ENCODE data around the gene GPR161.
"Not testable (repeated sequence)": the region's sequence is repeated elsewhere in the genome, so short reads cannot be mapped to it uniquely, and the experiment has no call there.

The GPR161 gene, protein sequence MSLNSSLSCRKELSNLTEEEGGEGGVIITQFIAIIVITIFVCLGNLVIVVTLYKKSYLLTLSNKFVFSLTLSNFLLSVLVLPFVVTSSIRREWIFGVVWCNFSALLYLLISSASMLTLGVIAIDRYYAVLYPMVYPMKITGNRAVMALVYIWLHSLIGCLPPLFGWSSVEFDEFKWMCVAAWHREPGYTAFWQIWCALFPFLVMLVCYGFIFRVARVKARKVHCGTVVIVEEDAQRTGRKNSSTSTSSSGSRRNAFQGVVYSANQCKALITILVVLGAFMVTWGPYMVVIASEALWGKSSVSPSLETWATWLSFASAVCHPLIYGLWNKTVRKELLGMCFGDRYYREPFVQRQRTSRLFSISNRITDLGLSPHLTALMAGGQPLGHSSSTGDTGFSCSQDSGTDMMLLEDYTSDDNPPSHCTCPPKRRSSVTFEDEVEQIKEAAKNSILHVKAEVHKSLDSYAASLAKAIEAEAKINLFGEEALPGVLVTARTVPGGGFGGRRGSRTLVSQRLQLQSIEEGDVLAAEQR

DNA sequence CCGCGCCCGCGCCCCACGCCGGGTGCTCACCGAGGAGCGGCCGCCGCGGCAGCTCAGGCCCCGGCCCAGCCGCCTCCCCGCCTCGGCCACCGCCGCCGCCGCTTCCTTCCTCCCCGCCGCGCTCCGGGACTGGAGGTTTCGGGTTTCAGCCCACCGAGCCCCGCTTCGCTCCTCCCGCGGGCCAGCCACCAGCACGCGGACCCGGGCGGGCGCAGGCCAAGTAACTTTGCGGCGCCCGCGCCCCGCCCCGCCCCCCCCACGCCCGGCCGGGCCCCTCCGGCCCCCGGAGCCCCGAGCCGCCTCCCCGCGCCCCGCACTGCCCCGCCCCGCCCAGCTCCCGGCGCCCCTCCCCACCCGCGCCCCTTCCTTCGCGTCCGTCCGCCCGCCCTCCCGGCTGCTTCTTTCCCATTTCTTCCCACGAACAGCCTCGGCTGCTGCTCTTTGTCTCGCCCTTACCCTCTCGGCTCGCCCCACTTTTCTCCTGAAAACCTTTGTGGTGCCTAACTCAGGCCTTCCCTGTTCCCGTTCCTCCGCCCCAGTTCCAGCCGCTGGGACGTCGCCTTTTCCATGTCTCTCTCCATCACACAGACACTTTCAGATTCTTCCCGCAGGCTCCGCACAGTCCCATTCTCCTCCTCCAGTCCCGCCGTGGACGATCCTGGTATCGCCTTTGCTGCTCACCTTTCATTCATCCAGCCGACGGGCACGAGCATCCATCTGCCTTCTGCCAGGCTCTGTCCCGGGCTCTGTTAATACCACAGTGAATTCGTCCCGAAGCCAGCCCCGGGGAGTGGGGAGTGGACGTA lies at the start of gene GPR161:
GPR161 (minus strand) TSS at position 222 of the 806 bp plus-strand sequence. CDS start 32,080 bp downstream, outside the sequence.
- no peak for DNase-seq (ENCODE audit: extremely low read depth in 1 of 2, low read depth in 1 of 2)

DNA sequence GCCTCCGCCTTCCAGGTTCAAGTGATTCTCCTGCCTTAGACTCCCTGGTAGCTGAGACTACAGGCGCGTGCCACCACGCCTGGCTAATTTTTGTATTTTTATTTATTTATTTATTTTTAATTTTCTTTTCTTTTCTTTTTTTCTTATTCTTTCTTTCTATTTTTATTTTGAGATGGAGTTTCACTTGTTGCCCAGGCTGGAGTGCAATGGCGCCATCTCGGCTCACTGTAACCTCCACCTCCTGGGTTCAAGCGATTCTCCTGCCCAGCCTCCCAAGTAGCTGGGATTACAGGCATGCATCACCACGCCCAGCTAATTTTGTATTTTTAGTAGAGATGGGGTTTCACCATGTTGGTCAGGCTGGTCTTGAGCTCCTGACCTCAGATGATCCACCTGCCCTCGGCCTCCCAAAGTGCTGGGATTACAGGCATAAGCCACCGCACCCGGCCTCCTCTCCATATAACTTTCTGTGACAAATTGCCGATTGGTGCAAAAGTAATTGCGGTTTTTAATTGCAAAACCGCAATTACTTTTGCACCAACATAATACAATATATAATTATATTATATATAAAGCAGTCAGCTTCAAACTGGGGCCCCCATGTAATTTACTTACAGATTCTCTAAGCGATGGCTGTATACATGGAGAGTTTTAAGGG lies 44.5 kb upstream of the GPR161 start:
- not testable (repeated sequence) for DNase-seq (ENCODE audit: extremely low read depth in 1 of 2, low read depth in 1 of 2)

DNA sequence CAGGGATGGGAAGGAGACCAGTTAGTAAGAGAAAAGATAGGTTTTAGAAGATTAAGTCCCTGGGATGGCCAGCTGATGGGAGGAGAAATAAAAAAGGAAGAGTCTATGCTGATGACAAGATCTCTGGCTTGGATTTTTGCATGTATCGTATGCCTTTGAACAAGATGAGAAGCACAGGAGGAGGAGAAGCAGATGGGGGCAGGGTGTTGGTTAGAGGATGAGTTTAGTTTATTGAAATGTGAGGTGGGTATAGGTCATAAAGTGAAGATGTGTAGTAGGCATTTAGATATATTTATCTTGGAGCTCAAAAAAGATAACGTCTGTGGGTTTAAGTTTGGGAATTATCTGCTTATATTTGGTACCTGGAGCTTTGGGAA lies 43.4 kb upstream of the GPR161 start:
- DNase-seq (ENCODE audit: extremely low read depth in 1 of 2, low read depth in 1 of 2), result no peak

DNA sequence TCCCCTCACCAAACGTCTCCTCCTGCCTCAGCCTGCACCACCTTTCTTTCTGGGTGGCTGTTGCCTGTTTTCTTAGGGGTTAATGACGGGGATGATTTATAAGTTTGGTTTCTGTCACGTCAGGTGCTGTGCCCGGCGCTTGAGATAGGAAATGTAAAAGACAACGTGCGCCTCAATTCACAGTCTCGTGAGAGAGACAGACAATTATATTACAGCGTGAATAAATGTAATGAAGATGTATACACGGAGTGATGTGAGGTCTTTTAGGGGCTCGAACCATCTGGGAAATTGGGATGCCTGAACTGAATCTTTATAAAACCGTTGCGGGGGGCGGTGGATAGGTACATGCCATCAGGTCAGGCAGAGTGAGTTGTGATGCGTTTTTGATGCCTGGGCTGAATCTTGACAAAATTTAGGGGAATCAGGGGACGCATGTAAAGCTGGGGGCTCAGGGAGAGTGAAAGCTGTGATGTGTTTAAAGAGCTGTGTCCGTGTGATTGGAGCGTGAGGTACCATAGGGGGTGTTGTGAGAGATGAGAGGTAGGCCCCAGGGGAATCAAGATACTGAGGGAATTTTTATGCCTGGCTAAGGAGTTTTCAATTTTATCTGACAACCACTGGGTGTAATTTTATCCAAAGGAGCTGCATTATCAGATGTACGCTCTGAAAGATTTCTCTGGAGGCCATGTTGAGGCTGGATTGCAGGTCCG lies 42.9 kb upstream of the GPR161 start:
- no peak for DNase-seq (ENCODE audit: extremely low read depth in 1 of 2, low read depth in 1 of 2)

DNA sequence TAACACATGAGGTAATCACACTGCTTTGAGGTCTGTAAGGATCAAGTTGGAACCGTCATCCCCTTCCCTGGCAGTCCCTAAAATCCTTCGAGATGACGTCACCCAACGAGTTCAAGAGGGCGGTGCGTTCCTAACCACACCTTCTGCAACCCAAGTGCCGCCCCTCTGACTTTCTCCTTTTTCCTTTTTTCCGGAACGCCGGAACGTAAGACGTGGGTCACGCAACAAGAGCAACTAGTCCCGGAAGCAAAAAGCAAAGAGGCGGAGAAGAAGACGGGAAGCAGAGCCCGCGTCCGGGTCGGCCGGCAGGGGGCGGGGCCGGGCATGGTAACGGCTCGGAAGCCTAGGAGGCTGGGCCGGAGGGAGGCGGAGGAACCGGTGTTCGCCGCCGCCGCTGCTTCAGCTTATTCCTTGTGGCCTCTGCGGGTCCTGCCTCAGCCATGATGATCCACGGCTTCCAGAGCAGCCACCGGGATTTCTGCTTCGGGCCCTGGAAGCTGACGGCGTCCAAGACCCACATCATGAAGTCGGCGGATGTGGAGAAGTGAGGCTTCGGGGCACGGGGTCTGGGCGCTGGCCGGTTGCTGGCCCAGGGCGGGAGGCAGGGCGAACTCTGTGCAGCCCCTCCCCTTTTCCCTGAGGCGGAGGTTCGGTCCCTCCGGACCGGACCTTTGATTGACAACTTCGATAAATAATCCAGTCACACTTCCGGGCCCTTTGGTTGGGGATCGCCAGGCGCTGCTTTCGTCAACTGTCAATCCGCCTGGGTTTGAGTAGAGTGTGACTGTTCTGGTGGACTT lies 42.1 kb upstream of the GPR161 start, which contains the start of gene TIPRL:
TIPRL (plus strand) TSS at position 325 of the 800 bp plus-strand sequence; CDS start at position 441, 116 bp downstream.
- peak; percentile 90 to 94 for DNase-seq (ENCODE audit: extremely low read depth in 1 of 2, low read depth in 1 of 2)

DNA sequence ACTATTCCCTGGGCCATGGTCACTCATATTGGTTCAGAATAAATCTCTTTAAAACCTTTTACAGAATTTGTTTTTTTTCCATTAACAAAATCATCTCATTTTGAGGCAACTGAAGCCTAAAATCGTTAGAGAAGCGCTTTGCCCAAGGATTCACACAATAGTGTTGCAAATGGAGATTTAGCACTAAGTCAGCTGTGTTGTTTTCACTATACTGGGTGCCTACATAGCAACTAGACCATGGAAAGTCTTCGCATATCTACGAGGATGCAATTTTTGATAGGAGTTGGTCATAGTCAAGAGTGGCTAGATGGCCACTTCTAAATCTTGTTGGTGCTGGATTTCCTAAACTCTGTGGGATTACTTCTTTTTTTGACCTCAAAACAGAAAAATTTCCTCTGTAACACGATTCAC lies 41.5 kb upstream of the GPR161 start:
- no peak for DNase-seq (ENCODE audit: extremely low read depth in 1 of 2, low read depth in 1 of 2)

DNA sequence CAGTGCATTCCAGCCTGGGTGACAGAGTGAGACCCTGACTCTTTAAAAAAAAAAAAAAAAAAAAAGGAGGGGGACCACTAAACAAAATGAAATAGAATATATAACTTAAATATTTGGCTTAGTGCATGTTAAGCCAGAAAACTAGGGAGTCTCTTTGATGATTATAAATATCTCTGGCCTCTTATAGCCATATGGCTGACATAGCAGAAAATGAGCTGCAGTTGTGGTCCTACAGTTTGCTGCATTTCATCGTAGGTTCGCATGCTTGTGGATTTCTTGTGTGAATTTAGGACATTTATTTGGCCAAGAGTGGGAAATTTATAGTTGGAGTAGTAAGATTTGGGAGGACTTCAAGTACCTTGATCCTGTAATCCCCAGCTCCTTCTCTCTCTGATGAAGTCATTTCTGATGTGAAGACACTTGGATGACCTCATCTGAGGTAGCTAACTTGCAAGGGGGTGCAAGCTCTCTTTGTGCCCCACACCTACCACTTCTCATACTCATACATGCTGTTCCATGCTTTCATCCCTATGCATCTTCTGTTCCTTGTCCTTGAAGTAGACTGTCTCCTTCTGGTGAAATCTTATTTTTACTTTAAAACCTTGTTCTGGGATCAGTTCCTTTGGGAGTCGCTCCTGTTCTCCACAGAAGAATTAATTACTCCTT lies 35.7 kb upstream of the GPR161 start:
- DNase-seq (ENCODE audit: extremely low read depth in 1 of 2, low read depth in 1 of 2), result no peak

DNA sequence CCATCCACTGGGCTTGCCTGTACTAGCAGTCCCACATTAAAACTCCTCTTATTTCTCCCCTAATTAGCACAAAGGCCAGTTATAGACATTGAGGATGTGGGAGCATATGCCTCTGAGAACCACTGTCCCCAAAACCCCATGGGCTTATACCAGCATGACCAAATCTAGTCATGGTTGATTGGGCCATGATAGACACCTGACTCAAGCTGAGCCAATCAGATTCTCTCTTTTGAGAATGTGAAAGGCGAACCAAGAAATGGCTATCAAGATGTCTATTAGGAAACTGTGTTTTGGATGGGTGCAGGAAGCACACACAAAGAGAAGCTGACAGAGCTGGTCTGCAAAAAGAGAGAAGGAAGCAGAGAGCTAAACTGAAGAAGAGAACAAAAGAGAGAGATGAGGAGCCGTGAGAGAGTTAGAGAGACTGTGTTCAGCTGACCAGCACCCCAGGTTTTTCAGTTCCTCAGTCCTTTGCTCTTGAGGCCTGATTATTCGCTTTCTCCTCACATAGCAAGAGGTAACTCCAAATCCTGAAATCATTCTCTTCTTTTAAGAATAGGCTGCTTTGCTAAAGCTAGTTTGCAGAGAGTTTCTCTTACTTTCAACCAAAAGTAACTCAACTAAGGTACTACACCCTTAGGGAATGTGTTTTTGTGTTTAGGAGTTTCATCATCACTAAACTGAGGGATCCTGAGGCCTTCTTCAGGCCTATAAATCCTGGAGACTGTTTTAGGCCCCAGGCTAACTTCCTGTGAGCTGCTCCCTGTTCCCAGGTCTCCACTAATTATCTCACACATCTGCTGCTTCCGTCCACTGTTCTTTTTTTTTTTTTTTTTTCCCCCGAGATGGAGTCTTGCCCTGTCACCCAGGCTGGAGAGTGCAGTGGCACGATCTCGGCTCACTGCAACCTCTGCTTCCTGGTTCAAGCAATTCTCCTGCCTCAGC lies 34.1 kb upstream of the GPR161 start:
- no peak for DNase-seq (ENCODE audit: extremely low read depth in 1 of 2, low read depth in 1 of 2)

DNA sequence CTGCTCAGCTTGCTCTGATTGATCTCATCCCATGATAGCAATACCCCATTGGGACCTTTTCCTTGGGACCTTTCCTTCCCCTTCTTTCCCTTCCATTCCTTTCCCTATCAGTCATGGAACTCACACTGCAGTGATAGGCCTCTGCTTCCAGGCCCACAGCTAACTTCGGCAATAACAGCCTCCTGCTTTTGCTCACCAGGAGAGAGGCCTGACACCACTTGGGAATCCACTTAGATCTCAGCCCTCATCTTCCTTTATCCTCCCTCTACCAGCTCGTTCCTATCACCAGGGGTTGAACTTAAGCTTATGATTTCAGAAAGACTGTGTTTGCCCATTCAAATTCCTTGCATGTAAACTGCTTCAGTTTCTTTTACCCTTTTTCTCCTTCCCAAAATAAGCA lies 31.1 kb upstream of the GPR161 start:
- DNase-seq (ENCODE audit: extremely low read depth in 1 of 2, low read depth in 1 of 2), result no peak

DNA sequence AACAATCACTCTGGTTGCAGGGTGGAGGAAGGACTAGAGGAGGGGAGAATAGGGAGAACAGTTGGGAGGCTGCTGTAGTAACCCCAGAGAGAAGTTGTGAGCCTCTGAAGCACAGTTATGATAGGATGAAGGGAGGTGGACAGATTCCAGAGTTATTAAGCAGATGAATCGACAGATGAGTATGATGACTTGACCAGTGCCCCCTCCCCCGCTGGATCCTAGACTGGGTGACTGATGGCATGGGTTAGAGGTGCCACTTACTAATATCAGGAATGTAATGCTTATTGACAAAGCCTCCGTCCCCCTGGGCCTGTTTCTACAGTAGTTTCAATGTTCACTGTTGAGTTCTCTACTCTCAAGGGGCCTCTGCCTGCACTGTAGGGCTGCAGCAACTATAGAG lies 28.0 kb upstream of the GPR161 start:
- no peak for DNase-seq (ENCODE audit: extremely low read depth in 1 of 2, low read depth in 1 of 2)

DNA sequence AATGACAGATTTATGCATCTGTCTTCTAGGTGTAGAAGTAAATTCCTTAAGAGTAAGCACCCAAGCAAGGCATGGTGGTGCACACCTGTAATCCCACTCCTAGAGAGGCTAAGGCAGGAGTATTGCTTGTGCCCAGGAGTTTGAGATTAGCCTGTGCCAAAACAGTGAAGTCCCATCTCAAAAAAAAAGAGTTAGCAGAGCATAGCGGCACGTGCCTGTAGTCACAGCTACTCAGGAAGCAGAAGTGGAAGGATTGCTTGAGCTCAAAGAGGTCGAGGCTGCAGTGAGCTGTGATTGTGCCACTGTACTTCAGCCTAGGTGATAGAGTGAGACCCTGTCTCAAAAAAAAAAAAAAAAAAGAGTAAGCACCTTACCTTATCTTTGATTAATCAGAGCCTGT lies 26.9 kb upstream of the GPR161 start:
- DNase-seq (ENCODE audit: extremely low read depth in 1 of 2, low read depth in 1 of 2), result no peak

DNA sequence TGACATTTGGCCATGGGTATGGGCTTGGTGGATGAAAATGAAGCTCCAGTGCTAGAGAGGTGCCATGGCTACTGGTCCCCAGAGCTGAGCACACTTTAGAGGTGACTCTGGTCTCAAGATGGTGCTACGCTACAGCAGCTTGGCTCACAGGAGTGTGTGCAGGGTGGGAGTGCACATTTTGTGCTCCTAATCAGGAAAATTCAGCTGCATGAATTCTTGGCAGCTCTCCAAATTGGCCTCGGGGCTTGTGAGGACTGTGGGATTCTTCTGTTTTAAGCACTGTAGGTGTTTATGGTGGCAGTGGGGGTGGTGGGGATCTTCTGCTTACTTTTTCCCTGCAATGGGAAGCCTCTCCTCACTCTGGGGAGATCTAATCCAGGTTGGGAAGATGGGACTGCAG lies 24.7 kb upstream of the GPR161 start:
- no peak for DNase-seq (ENCODE audit: extremely low read depth in 1 of 2, low read depth in 1 of 2)

DNA sequence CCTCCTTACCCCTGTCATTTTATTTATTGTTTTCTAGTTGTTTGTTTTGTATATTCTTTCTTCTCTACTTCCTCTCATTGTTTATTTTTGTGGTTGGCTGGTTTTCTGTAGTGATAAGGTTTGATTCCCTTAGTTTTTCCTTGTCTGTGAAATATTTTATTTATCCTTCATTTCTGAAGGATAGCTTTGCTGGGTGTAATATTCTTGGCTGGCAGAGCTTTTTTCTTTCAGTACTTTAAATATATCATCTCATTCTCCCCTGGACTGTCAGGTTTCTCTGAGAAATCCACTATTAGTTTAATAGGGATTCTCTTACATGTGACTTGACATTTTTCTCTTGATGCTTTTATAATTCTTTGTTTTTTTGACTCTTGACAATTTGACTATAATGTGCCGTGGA lies 23.2 kb upstream of the GPR161 start:
- no peak for DNase-seq (ENCODE audit: extremely low read depth in 1 of 2, low read depth in 1 of 2)

DNA sequence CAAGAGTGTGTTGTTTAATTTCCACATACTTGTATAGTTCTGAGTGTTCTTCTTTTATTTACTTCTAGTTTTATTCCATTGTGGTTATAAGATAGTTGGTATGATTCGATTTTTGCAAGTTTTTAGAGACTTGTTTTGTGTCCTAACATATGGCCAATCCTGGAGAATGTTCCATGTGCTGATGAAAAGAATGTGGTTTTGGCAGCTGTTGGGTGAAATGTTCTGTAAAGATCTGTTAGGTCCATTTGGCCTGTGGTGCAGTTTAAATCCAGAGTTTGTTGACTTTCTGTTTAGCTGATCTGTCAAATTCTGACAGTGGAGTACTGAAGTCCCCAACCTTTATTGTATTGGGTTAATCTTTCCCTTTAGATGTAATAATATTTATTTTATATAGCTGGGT lies 22.5 kb upstream of the GPR161 start:
- DNase-seq (ENCODE audit: extremely low read depth in 1 of 2, low read depth in 1 of 2), result no peak

DNA sequence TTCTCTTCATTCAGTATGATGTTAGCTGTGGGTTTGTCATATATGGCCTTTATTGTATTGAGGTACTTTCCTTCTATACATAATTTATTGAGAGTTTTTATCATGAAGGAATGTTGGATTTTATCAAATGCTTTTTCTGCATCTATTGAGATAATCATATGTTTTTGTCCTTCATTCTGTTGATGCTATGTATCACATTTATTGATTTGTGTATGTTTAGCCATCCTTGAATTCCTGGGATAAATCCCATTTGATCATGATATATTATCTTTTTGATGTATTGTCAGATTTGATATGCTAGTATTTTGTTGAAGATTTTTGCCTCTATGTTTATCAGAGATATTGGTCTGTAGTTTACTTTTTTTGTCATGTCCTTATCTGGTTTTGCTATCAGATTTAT lies 20.9 kb upstream of the GPR161 start:
- no peak for DNase-seq (ENCODE audit: extremely low read depth in 1 of 2, low read depth in 1 of 2)

DNA sequence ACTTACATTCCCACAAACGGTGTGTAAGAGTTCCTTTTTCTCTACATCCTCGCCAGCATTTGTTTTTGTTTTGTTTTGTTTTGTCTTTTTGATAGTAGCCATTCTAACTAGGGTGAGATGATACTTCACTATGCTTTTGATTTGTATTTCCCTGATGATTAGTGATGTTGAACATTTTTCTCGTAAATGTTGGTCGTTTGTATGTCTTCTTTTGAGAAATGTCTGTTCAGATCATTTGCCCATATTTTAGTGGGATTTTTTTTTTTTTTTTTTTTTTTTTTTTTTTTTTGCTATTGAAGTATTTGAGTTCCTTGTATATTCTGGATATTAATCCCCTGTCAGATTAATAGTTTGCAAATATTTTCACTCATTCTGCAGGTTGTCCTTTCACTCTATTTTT lies 19.2 kb upstream of the GPR161 start:
- DNase-seq (ENCODE audit: extremely low read depth in 1 of 2, low read depth in 1 of 2), result no peak

DNA sequence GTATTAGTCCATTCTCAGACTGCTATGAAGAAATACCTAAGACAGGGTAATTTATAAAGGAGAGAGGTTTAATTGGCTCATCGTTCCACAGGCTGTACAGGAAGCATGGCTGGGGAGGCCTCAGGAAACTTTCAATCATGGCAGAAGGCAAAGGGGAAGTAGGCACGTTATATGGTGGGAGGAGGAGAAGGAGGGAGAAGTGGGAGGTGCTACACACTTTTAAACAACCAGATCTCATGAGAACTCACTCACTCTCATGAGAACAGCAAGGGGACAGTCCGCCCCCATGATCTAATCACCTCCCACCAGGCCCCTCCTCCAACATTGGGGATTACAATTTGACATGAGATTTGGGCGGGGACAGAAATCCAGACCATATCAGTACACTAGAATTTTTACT lies 18.0 kb upstream of the GPR161 start:
- DNase-seq (ENCODE audit: extremely low read depth in 1 of 2, low read depth in 1 of 2), result not testable (repeated sequence)

DNA sequence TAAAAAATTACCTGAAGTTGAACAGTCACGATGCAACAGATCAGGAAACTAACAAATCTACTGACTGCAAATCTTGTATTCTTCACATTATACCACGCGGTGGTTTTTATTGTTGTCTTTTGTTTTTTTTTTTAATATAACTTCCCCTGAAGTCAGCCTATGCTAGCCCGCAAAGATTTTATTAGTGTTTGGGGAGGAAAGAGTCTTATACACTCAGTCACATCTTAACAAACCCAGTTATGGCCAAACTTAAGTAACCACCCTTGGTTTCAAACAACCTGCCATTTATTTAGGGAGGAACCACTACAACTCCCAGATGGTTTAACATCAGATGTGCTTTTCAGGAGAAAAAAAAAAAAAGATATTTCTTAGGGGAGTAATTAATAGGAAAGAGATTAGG lies 15.2 kb upstream of the GPR161 start:
- no peak for DNase-seq (ENCODE audit: extremely low read depth in 1 of 2, low read depth in 1 of 2)

Data from stimulated activated CD8-positive, alpha-beta memory T cell treated with anti-CD3 and anti-CD28 coated beads, Interleukin-7, amount 100 ng/mL, for 48 hours (primary cell).